Fibroblast of pulmonary artery (primary cell): ENCODE measurements around the gene CCDC33.

Source experiments
- DNase-seq: peaks from one replicate; pipeline ENCODE4 v3.0.0-alpha.2; 2010; ENCODE audit warnings: low read depth
- H3K4me3 ChIP-seq: replicated peaks from 2 replicates; pipeline ENCODE4 v1.5.1; 2011; ENCODE audit warnings: low read depth, mild to moderate bottlenecking, control low read depth, low read length, moderate library complexity
- TF ChIP-seq, protein P1 (sequence below): IDR thresholded peaks from 2 replicates; pipeline ENCODE4 v1.5.1; 2011; ENCODE audit warnings: mild to moderate bottlenecking, control low read depth, low read length, inconsistent platforms; ENCODE audit errors: missing control alignments

CCDC33 gene

DNA sequence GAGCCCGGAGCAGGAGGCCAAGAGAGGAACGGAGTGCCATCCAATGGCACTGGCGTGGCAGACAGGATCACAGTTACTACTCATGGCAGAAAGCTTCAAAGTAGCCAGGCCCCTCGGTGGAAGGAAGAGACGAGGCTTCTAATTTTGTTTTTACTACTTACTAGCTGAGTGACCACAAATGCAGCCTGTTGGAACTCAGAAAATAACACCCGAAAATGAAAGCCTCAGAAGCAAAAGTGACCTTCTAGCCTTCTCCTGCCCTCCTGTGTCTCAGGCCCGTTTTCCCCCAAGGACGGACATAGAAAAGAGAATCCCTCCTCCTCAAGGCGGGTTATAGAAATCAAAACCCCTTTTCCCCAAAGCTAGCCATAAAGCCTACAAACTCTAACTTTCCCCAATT is 23.6 kb upstream of the CCDC33 start:
- DNase-seq = no peak
- no peak overlapping the region for H3K4me3 ChIP-seq
- TF ChIP-seq, protein P1, sequence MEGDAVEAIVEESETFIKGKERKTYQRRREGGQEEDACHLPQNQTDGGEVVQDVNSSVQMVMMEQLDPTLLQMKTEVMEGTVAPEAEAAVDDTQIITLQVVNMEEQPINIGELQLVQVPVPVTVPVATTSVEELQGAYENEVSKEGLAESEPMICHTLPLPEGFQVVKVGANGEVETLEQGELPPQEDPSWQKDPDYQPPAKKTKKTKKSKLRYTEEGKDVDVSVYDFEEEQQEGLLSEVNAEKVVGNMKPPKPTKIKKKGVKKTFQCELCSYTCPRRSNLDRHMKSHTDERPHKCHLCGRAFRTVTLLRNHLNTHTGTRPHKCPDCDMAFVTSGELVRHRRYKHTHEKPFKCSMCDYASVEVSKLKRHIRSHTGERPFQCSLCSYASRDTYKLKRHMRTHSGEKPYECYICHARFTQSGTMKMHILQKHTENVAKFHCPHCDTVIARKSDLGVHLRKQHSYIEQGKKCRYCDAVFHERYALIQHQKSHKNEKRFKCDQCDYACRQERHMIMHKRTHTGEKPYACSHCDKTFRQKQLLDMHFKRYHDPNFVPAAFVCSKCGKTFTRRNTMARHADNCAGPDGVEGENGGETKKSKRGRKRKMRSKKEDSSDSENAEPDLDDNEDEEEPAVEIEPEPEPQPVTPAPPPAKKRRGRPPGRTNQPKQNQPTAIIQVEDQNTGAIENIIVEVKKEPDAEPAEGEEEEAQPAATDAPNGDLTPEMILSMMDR = no peak

DNA sequence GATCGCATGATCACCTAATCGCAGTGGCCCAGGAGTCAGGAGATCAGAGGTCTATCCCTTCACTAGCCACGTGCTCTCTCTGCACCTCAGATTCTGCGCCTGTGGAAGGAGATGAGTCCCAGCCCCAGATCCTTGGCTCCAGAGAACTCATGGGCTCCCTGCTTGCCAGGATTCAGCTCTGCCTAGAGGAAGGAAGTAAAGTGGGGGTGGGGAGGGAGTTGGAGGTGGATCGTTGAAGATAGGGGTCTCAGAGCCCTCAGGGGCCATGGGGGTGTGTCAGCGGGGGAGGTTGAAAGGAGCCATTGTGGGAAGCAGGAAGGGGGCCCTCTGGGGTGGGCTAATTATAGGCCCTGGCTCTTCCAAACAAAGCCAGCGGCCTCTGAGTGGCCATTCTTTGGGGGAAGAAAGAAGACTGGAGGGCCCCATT is 22.3 kb upstream of the CCDC33 start:
- TF ChIP-seq, protein P1 = no peak

DNA sequence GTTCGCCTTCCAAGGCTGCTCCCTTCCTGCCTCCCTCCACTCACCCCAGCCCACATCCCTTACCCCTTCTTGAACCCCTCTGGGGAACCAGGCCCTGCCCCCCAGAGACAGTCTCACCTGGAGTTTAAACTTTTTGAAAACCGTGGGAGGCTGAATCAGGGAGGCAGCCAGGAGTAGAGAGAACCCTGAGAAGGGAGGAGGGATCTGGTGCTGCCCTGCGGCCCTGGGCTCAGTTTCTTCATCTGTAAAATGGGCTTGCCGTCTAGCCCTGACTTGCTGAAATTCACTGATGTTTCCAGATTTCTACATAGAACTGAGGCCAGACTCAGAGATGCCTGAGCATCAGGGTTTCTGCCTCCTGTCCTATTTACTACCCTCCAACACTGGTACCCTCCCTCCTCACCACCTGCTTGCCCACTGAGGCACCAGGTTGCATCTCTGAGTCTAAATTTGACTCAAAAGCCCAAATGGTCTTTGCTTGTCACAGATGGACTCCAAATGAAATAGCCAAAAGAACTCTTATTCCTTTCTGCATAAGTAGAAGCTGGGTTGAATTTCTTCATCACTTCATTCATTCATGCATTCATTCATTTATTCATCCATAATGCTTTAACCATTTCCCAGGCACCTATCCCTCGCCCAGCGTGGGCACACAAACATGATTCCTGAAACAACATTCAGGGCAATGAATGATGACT is 21.7 kb upstream of the CCDC33 start:
- no peak for DNase-seq
- TF ChIP-seq, protein P1 = no peak
- no peak overlapping the region for H3K4me3 ChIP-seq

More for the DNA sequence above, 22.3 kb upstream of the CCDC33 start:
- no peak for DNase-seq
- H3K4me3 ChIP-seq = no peak overlapping the region

- TF ChIP-seq, protein P1 = no peak
- DNase-seq = no peak
- H3K4me3 ChIP-seq = no peak overlapping the region
Measured at GRCh38 chr15:74215958-74216357, 20.2 kb upstream of the CCDC33 start.

DNA sequence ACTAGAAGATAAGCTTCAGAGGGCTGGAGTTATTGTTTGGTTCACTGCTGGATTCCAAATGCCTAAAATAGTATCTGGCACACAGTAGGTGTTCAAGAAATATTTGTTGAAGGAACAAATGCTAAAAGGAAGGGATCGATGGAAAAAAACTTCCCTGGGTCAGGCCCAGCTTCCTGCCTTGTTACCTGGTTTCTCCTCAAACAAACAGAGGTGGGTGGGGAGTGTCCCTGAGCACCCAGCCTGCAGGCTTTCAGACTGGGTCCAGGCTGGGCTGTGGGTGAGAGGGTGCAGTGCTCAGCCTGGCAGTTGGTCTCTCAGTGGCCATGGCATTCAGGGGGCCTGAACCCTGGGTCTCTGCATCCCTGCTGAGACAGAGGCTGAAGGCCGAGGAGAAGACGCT is 19.2 kb upstream of the CCDC33 start:
- DNase-seq = no peak
- no peak overlapping the region for H3K4me3 ChIP-seq
- TF ChIP-seq, protein P1 = no peak

DNA sequence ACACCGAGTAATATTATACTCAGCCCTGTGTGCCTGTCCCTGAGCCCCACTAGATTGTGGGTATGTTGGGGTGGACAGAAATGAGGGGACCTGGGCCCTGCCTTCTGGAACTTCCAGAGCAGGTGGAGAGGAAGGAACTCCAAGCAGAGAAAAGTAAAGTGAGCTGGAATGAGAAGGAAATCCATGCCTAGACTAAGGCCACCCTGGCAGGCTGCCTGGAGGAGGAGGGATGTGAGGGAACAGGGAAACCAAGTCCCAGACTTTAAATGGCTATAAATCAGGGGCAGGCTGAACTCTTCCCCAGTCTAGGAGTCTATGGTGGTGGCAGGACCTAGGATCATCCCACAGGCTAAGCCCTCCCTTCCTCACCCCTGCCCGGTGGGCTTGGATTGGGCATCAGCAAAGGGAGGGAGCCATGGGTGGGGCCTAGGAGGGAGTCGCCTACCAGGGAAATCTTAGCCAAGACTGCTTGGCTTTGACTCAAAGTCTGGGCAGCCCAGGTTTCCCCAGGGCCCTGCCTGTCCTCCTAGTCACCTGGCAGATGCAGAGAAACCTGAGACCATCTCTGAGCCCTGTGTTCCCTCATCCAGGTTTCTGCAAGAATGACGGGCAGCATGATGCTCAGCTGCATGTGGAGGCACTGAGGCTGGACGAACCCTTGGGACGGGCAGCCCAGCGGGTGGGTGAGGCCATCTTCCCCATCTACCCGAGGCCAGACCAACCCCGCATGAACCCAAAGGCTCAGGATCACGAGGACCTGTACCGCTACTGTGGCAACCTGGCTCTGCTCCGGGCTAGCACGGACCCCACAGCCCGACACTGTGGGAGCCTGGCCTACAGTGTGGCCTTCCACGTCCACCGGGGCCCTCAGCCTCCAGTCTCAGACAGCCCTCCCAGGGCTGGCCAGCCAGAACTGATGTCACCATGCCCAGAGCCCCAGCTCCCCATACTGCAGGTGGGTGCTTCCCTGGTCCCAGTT is 17.9 kb upstream of the CCDC33 start:
- no peak overlapping the region for H3K4me3 ChIP-seq
- DNase-seq = no peak
- TF ChIP-seq, protein P1 = no peak
